Chondrocyte (in vitro differentiated cells): Measurements from ENCODE around the gene NUTM2A. TPM values are rescaled to one million over a fixed set of nuclear protein-coding genes. Genes with fewer than 3 reads are reported as not detected.

Source experiments
- total RNA-seq: library from RNA; stranded (reverse); gene quantifications from 3 replicates; pipeline ENCODE4 v1.2.1, GENCODE V29; 2021

NUTM2A gene
- total RNA-seq, 1 donor from 2014 or later = 1.1 TPM

Other genes with a start within 250 kb of the NUTM2A start
- gene FAM25A, start 205.2 kb upstream of the NUTM2A start, total RNA-seq = not detected in 3 replicates
- gene GLUD1, start 130.6 kb upstream of the NUTM2A start, total RNA-seq = 90.7 to 98.7 TPM (median 94.1 TPM) in 3 replicates
- 29.2 to 32.6 TPM (median 29.6 TPM) in 3 replicates for gene SHLD2, start 130.2 kb upstream of the NUTM2A start, total RNA-seq
- gene NUTM2D, start 132.3 kb downstream of the NUTM2A start, total RNA-seq = 3.2 to 8.3 TPM (median 3.7 TPM) in 3 replicates